Fibroblast of skin of left quadriceps (primary cell): ENCODE measurements around the gene LMLN.
"Not testable (repeated sequence)": the region's sequence is repeated elsewhere in the genome, so short reads cannot be mapped to it uniquely, and the experiment has no call there.

Experiments
- DNase-seq, 2 experiments: peaks; one replicate each; pipeline ENCODE4 v3.0.0-alpha.2; 2013; ENCODE audit warnings: low read depth in 2 of 2

Gene LMLN

GRCh38 chr3:198079771-198080520, 119.9 kb downstream of the LMLN start:
- DNase-seq, result no peak

DNA sequence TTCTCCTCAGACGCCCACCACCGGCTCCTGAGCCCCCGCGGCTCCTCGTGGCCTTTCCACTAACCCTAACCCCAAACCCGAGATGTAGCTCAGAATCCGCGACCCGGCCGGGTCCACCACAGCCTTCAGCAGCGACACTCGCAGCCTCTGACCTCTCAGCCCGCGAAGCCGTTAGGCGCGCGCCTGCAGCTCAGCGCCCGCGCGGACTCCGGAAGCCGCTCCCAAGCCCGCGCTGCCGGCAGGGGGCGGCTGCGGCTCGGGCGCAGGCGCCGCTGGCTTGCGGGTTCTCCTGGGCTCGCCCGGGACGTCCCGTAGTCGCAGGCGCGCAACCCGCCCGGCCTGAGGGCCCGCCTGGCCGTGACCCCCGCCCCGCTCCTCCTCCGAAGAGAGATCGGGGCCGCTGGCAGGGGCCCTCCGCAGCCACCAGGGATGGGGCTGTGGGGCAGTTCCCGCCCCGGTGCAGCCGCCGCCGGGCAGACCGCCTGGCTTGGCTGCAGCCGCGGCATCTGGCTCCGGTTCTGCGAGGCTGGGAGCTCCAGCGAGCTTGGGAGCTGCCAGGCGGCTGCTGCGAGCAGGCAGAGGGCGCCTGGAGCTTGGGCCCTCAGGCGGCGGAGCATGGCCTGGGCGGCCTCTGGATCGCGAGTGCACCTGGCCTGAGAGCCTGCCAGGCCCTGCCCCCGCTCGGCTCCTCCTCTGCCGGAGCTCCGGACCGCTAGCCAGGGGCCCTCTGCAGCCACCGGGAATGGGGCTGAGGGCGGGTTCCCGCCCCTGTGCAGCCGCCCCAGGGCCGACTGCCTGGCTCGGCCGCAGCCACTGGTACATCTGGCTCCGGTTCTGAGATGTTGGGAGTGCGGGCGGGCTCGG, 120.7 kb downstream of the LMLN start:
- DNase-seq, result peak; percentile 21

DNA sequence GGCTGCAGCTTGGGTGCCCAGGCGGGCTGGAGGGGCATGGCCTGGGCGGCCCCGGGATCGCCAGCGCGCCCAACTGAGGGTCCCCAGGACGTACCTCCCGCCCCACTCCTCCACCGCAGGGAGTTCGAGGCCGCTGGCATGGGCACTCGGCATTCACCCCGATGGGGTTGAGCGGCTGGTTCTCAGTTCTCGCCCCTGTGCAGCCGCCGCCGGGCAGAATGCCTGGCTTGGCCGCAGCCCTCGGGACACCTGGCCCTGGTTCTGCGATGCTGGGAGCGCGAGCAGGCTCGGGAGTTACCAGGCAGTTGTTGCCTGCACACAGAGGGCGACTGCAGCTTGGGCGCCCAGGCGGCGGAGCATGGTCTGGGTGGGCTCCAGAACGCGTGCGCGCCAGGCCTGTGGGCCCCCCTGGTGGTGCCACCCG, 121.4 kb downstream of the LMLN start:
- no peak for DNase-seq

GRCh38 chr3:198082226-198082625, 122.2 kb downstream of the LMLN start:
- DNase-seq, result not testable (repeated sequence)

- DNase-seq, result no peak
Measured at GRCh38 chr3:198088421-198088955, 128.5 kb downstream of the LMLN start.

GRCh38 chr3:198090795-198091332, 130.8 kb downstream of the LMLN start:
- DNase-seq, result no peak

GRCh38 chr3:198092276-198092675, 132.3 kb downstream of the LMLN start:
- no peak for DNase-seq

DNA sequence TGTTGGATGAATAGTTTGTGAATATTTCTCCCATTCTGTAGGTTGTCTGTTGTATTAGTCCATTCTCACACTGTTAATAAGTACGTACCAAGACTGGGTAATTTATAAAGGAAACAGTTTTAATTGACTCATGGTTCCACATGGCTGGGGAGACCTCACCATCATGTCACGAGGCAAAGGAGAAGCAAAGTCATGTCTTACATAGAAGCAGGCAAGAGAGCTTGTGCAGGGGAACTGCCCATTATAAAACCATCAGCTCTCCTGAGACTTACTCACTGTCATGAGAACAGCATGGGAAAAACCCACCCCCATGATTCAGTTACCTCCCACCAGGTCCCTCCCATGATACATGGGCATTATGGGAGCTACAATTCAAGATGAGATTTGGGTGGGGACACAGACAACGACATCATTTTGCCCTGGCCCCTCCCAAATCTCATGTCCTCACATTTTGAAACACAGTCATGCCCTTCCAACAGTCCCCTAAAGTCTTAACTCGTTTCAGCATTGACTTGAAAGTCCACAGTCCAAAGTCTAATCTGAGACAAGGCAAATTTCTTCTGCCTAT, 133.2 kb downstream of the LMLN start:
- DNase-seq, result no peak
